ENCODE results near the gene TBCD.

- TF ChIP-seq CTCF (conservative IDR thresholded peaks at IDR 0.05) (no peak), ZFX (IDR thresholded peaks at IDR 0.05) (no peak)
Measured at GRCh38 chr17:82861393-82861775, 109.5 kb downstream of the TBCD start.

Data from C4-2B (cell line).